T-cell (primary cell): ENCODE measurements around the gene RNASEH2A. TPM values are rescaled to one million over a fixed set of nuclear protein-coding genes. Genes with fewer than 3 reads are reported as not detected.

Experiments
- ATAC-seq, 4 experiments: fragments of 200-7000 bp in 3 of 4; fragments of 150-1000 bp in 1 of 4; cut with Tn5 transposase; replicated peaks in 1 of 4; 1 replicate in 3 of 4; 2 replicates in 1 of 4; pipeline ENCODE4 v1.10.0; 2021; ENCODE audit warnings: moderate library complexity in 3 of 4, mild to moderate bottlenecking in 2 of 4, moderate number of reproducible peaks in 1 of 4
- CTCF ChIA-PET, 2 donors: fragments of 300-600 bp; sonication (Branson Sonifier 250); formaldehyde crosslinking; loops; one replicate each; lab custom pipeline; 2022; ENCODE audit warnings: antibody characterized with exemption in 2 of 2; lab: Charles Lee
- POLR2A ChIA-PET, 2 donors: fragments of 300-600 bp; sonication (Branson Sonifier 250); formaldehyde crosslinking; loops; one replicate each; lab custom pipeline; 2022; ENCODE audit warnings: antibody characterized with exemption in 2 of 2; lab: Charles Lee
- DNase-seq, 35 experiments: peaks; one replicate each; pipeline versions ENCODE4 v3.0.0 to v3.0.0-alpha.2; 2013 to 2023
- H3K27ac ChIP-seq: one replicate; pipeline ENCODE4 v1.5.1; 2013; ENCODE audit warnings: low read length
- H3K27me3 ChIP-seq, 2 experiments: replicated peaks in 1 of 2; 1 replicate in 1 of 2; 2 replicates in 1 of 2; pipeline versions ENCODE4 v1.6.1 to v1.7.0; 2013; ENCODE audit warnings: low read length in 1 of 2, mixed read lengths in 1 of 2; ENCODE audit not compliant: control insufficient read depth in 2 of 2, insufficient read depth in 2 of 2; ENCODE audit errors: extremely low read depth in 1 of 2
- H3K36me3 ChIP-seq, 2 donors: 1 replicate in 1 of 2; 2 replicates in 1 of 2; pipeline versions ENCODE4 v1.6.1 to v1.7.0; 2013; ENCODE audit warnings: low read length in 1 of 2; ENCODE audit not compliant: control insufficient read depth in 2 of 2, insufficient read depth in 1 of 2; ENCODE audit errors: extremely low read depth in 1 of 2
- H3K4me1 ChIP-seq, 2 experiments: 1 replicate in 1 of 2; 2 replicates in 1 of 2; pipeline versions ENCODE4 v1.6.1 to v1.7.0; 2013; ENCODE audit warnings: low read length in 2 of 2, mixed read lengths in 1 of 2; ENCODE audit not compliant: insufficient read depth in 2 of 2, control insufficient read depth in 1 of 2; ENCODE audit errors: extremely low read depth in 1 of 2
- H3K4me3 ChIP-seq, 2 donors: 1 replicate in 1 of 2; 2 replicates in 1 of 2; pipeline versions ENCODE4 v1.5.1 to v1.7.0; 2013; ENCODE audit warnings: mild to moderate bottlenecking in 2 of 2, low read length in 1 of 2, moderate library complexity in 1 of 2; ENCODE audit not compliant: control insufficient read depth in 1 of 2; ENCODE audit errors: extremely low read depth in 1 of 2
- H3K9me3 ChIP-seq: 2 replicates; pipeline ENCODE4 v1.7.0; 2013
- H3K27ac Mint-ChIP-seq, 2 donors: one replicate each; pipeline ENCODE4 v1.8.0; 2020 to 2021; ENCODE audit warnings: mild to moderate bottlenecking in 2 of 2, mixed read lengths in 2 of 2
- H3K27me3 Mint-ChIP-seq, 2 donors: one replicate each; pipeline ENCODE4 v1.8.0; 2021 to 2022; ENCODE audit warnings: mixed read lengths in 2 of 2
- H3K36me3 Mint-ChIP-seq: one replicate; pipeline ENCODE4 v1.8.0; 2021; ENCODE audit warnings: mixed read lengths
- H3K4me1 Mint-ChIP-seq, 3 donors: one replicate each; pipeline ENCODE4 v1.8.0; 2020 to 2022; ENCODE audit warnings: mixed read lengths in 3 of 3, mild to moderate bottlenecking in 1 of 3
- H3K4me3 Mint-ChIP-seq, 3 donors: one replicate each; pipeline ENCODE4 v1.8.0; 2020 to 2022; ENCODE audit warnings: mild to moderate bottlenecking in 3 of 3, mixed read lengths in 3 of 3, moderate library complexity in 3 of 3
- H3K9me3 Mint-ChIP-seq, 3 donors: one replicate each; pipeline ENCODE4 v1.8.0; 2020 to 2022; ENCODE audit warnings: mixed read lengths in 3 of 3
- WGBS: methylation state at CpG from one replicate; pipeline ENCODE4 v1.1.5; 2013; ENCODE audit warnings: missing lambda C conversion rate; ENCODE audit not compliant: insufficient coverage; 5-methylcytosine and 5-hydroxymethylcytosine counted together
- total RNA-seq, 35 experiments: library from RNA in 6 of 35; stranded (reverse) in 6 of 35; fragments of 120-200 nt in 1 of 35; gene quantifications; one replicate each; pipeline versions ENCODE4 v1.2.1 to v1.2.4 and lab custom pipeline; 2013 to 2026

Gene RNASEH2A
- total RNA-seq, 5 donors from 2014 or later (not counting 1 experiment from before 2014, with no cell fraction given), result 4.7 to 18.0 (median 15.0) TPM

DNA sequence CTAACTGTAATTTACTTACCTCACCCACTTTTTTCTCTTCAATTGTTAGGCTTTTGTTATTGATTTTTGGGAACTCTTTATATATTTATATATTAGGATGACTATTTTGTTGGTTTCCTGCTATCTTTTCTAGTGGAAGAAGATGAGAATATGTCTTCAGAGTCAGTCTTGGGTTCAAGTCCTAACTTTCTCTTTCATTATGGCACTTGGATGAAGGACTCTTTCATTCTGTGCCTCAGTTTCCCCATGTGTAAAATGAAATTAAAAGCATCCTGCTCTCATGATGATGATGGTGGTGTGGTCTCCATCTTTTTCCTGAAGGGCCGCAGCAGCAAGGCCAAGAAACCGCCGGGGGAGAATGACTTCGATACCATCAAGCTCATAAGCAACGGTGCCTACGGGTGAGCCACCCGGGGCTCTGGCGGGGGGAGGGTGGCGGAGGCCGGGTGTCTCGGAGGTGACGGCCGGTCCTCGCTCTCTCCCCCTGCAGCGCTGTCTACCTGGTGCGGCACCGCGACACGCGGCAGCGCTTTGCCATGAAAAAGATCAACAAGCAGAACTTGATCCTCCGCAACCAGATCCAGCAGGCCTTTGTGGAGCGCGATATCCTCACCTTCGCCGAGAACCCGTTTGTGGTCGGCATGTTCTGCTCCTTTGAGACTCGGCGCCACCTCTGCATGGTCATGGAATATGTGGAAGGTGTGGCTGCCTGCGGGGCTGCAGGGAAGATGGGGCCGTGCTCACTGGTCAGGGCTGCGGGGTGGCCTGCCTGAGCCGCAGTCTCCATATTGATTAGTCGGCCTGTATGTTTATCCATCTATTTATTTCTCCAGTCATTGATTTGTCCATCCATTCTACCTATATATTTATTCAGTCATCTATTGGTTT is 51.9 kb downstream of the RNASEH2A start:
- no peak overlapping the region for H3K4me3 Mint-ChIP-seq
- no peaks in the 10 kb centered on the region for H3K4me1 ChIP-seq
- H3K4me3 ChIP-seq, result no peak overlapping the region
- H3K27me3 ChIP-seq, result peaks cover 2 to 24% of the 10 kb centered on the region in 2 experiments
- H3K9me3 Mint-ChIP-seq, result peaks cover 0 to 3% (median 3%) of the 10 kb centered on the region in 3 donors
- no peak overlapping the region for H3K27ac ChIP-seq
- ChIA-PET CTCF (interaction anchor here in 1 of 2 donors (1.3 kb wide), 1 partner anchor 10 kb away, joined by 4 read pairs; no protein-coding TSS in a partner anchor), POLR2A (interaction anchor here in 1 of 2 donors (0.6 kb wide), 1 partner anchor 135 kb away, joined by 7 read pairs; no protein-coding TSS in a partner anchor)
- WGBS, result 98% methylated on average over 28 of the region's 35 CpGs
- ATAC-seq, result no peak
- H3K36me3 Mint-ChIP-seq, result no peaks in the 10 kb centered on the region
- H3K4me1 Mint-ChIP-seq, result no peaks in the 10 kb centered on the region
- H3K9me3 ChIP-seq, result peaks cover 3% of the 10 kb centered on the region
- no peaks in the 10 kb centered on the region for H3K36me3 ChIP-seq
- no peak for DNase-seq
- H3K27ac Mint-ChIP-seq, result no peak overlapping the region
- peaks cover 0 to 5% of the 10 kb centered on the region in 2 donors for H3K27me3 Mint-ChIP-seq

DNA sequence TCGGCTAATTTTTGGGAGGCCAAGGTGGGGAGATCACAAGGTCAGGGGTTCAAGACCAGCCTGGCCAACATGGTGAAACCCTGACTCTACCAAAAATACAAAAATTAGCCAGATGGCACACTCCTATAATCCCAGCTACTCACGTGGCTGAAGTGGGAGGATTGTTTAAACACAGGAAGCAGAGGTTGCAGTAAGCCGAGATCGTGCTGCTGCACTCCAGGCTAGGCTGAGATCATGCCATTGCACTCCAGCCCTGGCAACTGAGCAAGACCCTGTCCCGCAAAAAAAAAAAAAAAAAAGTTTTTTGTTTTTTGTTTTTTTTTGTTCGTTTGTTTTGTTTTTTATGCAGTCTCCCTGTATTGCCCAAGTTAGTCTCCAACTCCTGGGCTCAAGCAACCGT is 53.2 kb downstream of the RNASEH2A start:
- H3K9me3 ChIP-seq, result peaks cover 3% of the 10 kb centered on the region
- H3K4me1 ChIP-seq, result no peaks in the 10 kb centered on the region
- DNase-seq (no peak), ATAC-seq (no peak)
- peaks cover 0 to 3% (median 3%) of the 10 kb centered on the region in 3 donors for H3K9me3 Mint-ChIP-seq
- no peak overlapping the region for H3K4me3 ChIP-seq
- 40% methylated on average over 1 of the region's 7 CpGs for WGBS
- H3K4me1 Mint-ChIP-seq, result no peaks in the 10 kb centered on the region
- ChIA-PET CTCF (no interaction called here), POLR2A (interaction anchor here in 1 of 2 donors (0.6 kb wide), 1 partner anchor 562 kb away, joined by 3 read pairs; no protein-coding TSS in a partner anchor)
- H3K4me3 Mint-ChIP-seq, result no peak overlapping the region
- H3K36me3 ChIP-seq, result no peaks in the 10 kb centered on the region
- H3K27ac ChIP-seq, result no peak overlapping the region
- H3K27me3 ChIP-seq, result peaks cover 2 to 24% of the 10 kb centered on the region in 2 experiments
- no peaks in the 10 kb centered on the region for H3K36me3 Mint-ChIP-seq
- peaks cover 0 to 5% of the 10 kb centered on the region in 2 donors for H3K27me3 Mint-ChIP-seq
- no peak overlapping the region for H3K27ac Mint-ChIP-seq

Other genes starting within 250 kb of the RNASEH2A start
- 10 to 100 TPM; 11.8 to 14.0 (median 12.4) TPM for gene ZNF490, start 195.8 kb upstream of the RNASEH2A start, total RNA-seq
- 10 to 100 TPM; 33.4 to 54.6 (median 43.9) TPM for gene ZNF791, start 195.7 kb upstream of the RNASEH2A start, total RNA-seq
- 100 to 1,000 TPM in 4 of 5 donors, 10 to 100 TPM in 1; 96.0 to 159 (median 149) TPM for gene MAN2B1, start 139.8 kb upstream of the RNASEH2A start, total RNA-seq
- gene WDR83, start 139.8 kb upstream of the RNASEH2A start, total RNA-seq, result 10 to 100 TPM in 4 of 5 donors, 1 to 10 TPM in 1; 7.7 to 24.3 (median 17.6) TPM
- 100 to 1,000 TPM; 141 to 195 (median 177) TPM for gene DHPS, start 124.7 kb upstream of the RNASEH2A start, total RNA-seq
- gene GNG14, start 118.6 kb upstream of the RNASEH2A start, total RNA-seq, result not detected
- 1 to 10 TPM; 3.4 to 6.2 (median 4.7) TPM for gene FBXW9, start 110.0 kb upstream of the RNASEH2A start, total RNA-seq
- 10 to 100 TPM; 53.7 to 78.8 (median 62.6) TPM for gene TNPO2, start 82.7 kb upstream of the RNASEH2A start, total RNA-seq
- gene TRIR, start 71.9 kb upstream of the RNASEH2A start, total RNA-seq, result 100 to 1,000 TPM; 167 to 256 (median 254) TPM
- gene GET3, start 69.1 kb upstream of the RNASEH2A start, total RNA-seq, result 10 to 100 TPM; 24.6 to 39.3 (median 34.1) TPM
- under 1 TPM in 1 of 5 donors, not detected in 4; 0.16 TPM for gene BEST2, start 54.8 kb upstream of the RNASEH2A start, total RNA-seq
- 10 to 100 TPM; 19.7 to 26.6 (median 22.8) TPM for gene HOOK2, start 31.0 kb upstream of the RNASEH2A start, total RNA-seq
- gene JUNB, start 15.1 kb upstream of the RNASEH2A start, total RNA-seq, result 1,000 to 10,000 TPM in 2 of 5 donors, 100 to 1,000 TPM in 3; 117 to 2,289 (median 138) TPM
- gene PRDX2, start 4.8 kb upstream of the RNASEH2A start, total RNA-seq, result 100 to 1,000 TPM in 3 of 5 donors, 10 to 100 TPM in 2; 94.5 to 150 (median 134) TPM
- gene THSD8, start 4.5 kb upstream of the RNASEH2A start, total RNA-seq, result 1 to 10 TPM in 1 of 5 donors, under 1 TPM in 3, not detected in 1; 0.63 to 2.4 (median 0.97) TPM
- not detected for gene RTBDN, start 28.0 kb downstream of the RNASEH2A start, total RNA-seq
- under 1 TPM; 0.29 to 0.75 (median 0.43) TPM for gene MAST1, start 31.9 kb downstream of the RNASEH2A start, total RNA-seq
- gene DNASE2, start 74.9 kb downstream of the RNASEH2A start, total RNA-seq, result 10 to 100 TPM; 13.4 to 32.1 (median 26.5) TPM
- gene KLF1, start 80.6 kb downstream of the RNASEH2A start, total RNA-seq, result under 1 TPM in 3 of 5 donors, not detected in 2; 0.36 to 0.67 (median 0.38) TPM
- 10 to 100 TPM; 39.8 to 68.7 (median 60.0) TPM for gene GCDH, start 84.6 kb downstream of the RNASEH2A start, total RNA-seq
- 1 to 10 TPM in 2 of 5 donors, not detected in 3; 2.5 to 2.8 TPM for gene SYCE2, start 112.7 kb downstream of the RNASEH2A start, total RNA-seq
- gene FARSA, start 127.1 kb downstream of the RNASEH2A start, total RNA-seq, result 10 to 100 TPM; 28.3 to 86.2 (median 73.4) TPM
- 100 to 1,000 TPM; 429 to 530 (median 501) TPM for gene CALR, start 132.0 kb downstream of the RNASEH2A start, total RNA-seq
- 100 to 1,000 TPM in 3 of 5 donors, 10 to 100 TPM in 2; 82.0 to 116 (median 104) TPM for gene RAD23A, start 139.3 kb downstream of the RNASEH2A start, total RNA-seq
- 10 to 100 TPM in 3 of 5 donors, 1 to 10 TPM in 2; 6.2 to 22.6 (median 20.1) TPM for gene GADD45GIP1, start 150.6 kb downstream of the RNASEH2A start, total RNA-seq
- gene DAND5, start 163.0 kb downstream of the RNASEH2A start, total RNA-seq, result not detected
- 1 to 10 TPM; 3.9 to 6.6 (median 6.3) TPM for gene NFIX, start 188.9 kb downstream of the RNASEH2A start, total RNA-seq